K562 (cell line): Measurements from ENCODE around the gene PALM3. TPM values are rescaled to one million over a fixed set of nuclear protein-coding genes. Genes with fewer than 3 reads are reported as not detected.
A peak's percentile ranks its signal among the peaks of the same experiment; 100 is the strongest.

Experiments used
- BHLHE40 ChIP-seq: IDR thresholded peaks from 2 replicates; pipeline ENCODE4 v1.6.1; 2011; ENCODE audit warnings: low read length, improper control_type of control experiment
- FOXA3 ChIP-seq, 2 experiments: fragments of 450-650 bp in 1 of 2; sonication (generic) in 1 of 2; formaldehyde crosslinking; IDR thresholded peaks in 1 of 2; conservative IDR thresholded peaks in 1 of 2; 2 replicates each; pipeline versions ENCODE4 v1.4.0 to v1.8.0; 2020 to 2022; ENCODE audit warnings: mild to moderate bottlenecking in 2 of 2, missing genetic modification reagents in 1 of 2
- FOXM1 ChIP-seq, 2 experiments: fragments of 450-650 bp in 1 of 2; sonication (generic) in 1 of 2; formaldehyde crosslinking in 1 of 2; IDR thresholded peaks; 2 replicates each; pipeline versions ENCODE4 v1.6.1 to v1.9.0; 2017 to 2022; ENCODE audit warnings: low read depth in 2 of 2, mild to moderate bottlenecking in 2 of 2, missing genetic modification reagents in 1 of 2, moderate library complexity in 1 of 2
- KHSRP ChIP-seq: fragments of 450-650 bp; IDR thresholded peaks from 2 replicates; pipeline ENCODE4 v1.6.1; 2017
- MCM3 ChIP-seq: fragments of 450-650 bp; IDR thresholded peaks from 2 replicates; pipeline ENCODE4 v1.6.1; 2016
- NFXL1 ChIP-seq: fragments of 450-650 bp; formaldehyde crosslinking; IDR thresholded peaks from 2 replicates; pipeline ENCODE4 v1.4.0; 2021; ENCODE audit warnings: mild to moderate bottlenecking
- NFYB ChIP-seq: IDR thresholded peaks from 2 replicates; pipeline ENCODE4 v1.6.1; 2011; ENCODE audit warnings: mild to moderate bottlenecking, moderate library complexity; ENCODE audit not compliant: insufficient read length; ENCODE audit errors: extremely low read depth
- PURB ChIP-seq: sonication (generic); formaldehyde crosslinking; IDR thresholded peaks from 2 replicates; pipeline ENCODE4 v1.9.0; 2021; ENCODE audit warnings: low read depth, mild to moderate bottlenecking, missing genetic modification reagents
- YY1 ChIP-seq, 3 experiments: IDR thresholded peaks; 2 replicates each; pipeline ENCODE4 v1.6.1; 2011; ENCODE audit warnings: low read length in 2 of 3, mild to moderate bottlenecking in 2 of 3, moderate library complexity in 2 of 3, borderline replicate concordance in 1 of 3, control low read depth in 1 of 3, low read depth in 1 of 3; ENCODE audit not compliant: insufficient read depth in 3 of 3, insufficient replicate concordance in 2 of 3, control insufficient read depth in 1 of 3, insufficient read length in 1 of 3; ENCODE audit errors: extremely low read depth in 1 of 3
- ZNF232 ChIP-seq: sonication (generic); formaldehyde crosslinking; IDR thresholded peaks from 2 replicates; pipeline ENCODE4 v1.8.0; 2022; ENCODE audit warnings: mild to moderate bottlenecking, missing genetic modification reagents
- polyA plus RNA-seq, 8 experiments: library from polyadenylated mRNA; depleted of rRNA in 4 of 8; stranded (reverse) in 5 of 8; unstranded in 3 of 8; fragments of >200 nt; fragmentation: Nextera tagmentation in 2 of 8; fragmentation: Illumina TruSeq in 1 of 8; extraction: Ambion mirVana in 2 of 8; extraction: Trizol in 1 of 8; gene quantifications; 2 replicates each; pipeline versions ENCODE4 v1.2.1 to v1.2.3, GENCODE V29; 2011 to 2014; ENCODE audit warnings: inconsistent platforms in 1 of 8, missing spikeins in 1 of 8
- total RNA-seq, 7 experiments: library from RNA; depleted of rRNA in 6 of 7; stranded (reverse); fragments of >200 nt in 6 of 7; fragmentation: Illumina TruSeq in 2 of 7; extraction: Trizol in 2 of 7; gene quantifications; 2 replicates each; pipeline versions ENCODE4 v1.2.1 to v1.2.3, GENCODE V29; 2011 to 2021; ENCODE audit warnings: low replicate concordance in 1 of 7
- TF ChIP-seq, protein P1 (sequence below): sonication (generic); formaldehyde crosslinking; IDR thresholded peaks from 2 replicates; pipeline ENCODE4 v1.8.1; 2023; ENCODE audit warnings: mild to moderate bottlenecking, missing genetic modification reagents, moderate library complexity
- TF ChIP-seq, protein P2 (sequence below), 2 experiments: fragments of 450-650 bp in 1 of 2; sonication (generic) in 1 of 2; formaldehyde crosslinking in 1 of 2; IDR thresholded peaks; 2 replicates each; pipeline versions ENCODE4 v1.7.1 to v1.9.0; 2016 to 2022; ENCODE audit warnings: inconsistent platforms in 1 of 2, mild to moderate bottlenecking in 1 of 2, missing genetic modification reagents in 1 of 2
- TF ChIP-seq, protein P3 (sequence below): fragments of 450-650 bp; IDR thresholded peaks from 2 replicates; pipeline ENCODE4 v1.6.1; 2016; ENCODE audit warnings: antibody characterized with exemption

The PALM3 gene
- total and polyA plus RNA-seq, 9 of the 15 experiments (the other 6 are each of a cell fraction or from before 2014, with no cell fraction given) = 0.07 to 9.3 (median 3.3) TPM

DNA sequence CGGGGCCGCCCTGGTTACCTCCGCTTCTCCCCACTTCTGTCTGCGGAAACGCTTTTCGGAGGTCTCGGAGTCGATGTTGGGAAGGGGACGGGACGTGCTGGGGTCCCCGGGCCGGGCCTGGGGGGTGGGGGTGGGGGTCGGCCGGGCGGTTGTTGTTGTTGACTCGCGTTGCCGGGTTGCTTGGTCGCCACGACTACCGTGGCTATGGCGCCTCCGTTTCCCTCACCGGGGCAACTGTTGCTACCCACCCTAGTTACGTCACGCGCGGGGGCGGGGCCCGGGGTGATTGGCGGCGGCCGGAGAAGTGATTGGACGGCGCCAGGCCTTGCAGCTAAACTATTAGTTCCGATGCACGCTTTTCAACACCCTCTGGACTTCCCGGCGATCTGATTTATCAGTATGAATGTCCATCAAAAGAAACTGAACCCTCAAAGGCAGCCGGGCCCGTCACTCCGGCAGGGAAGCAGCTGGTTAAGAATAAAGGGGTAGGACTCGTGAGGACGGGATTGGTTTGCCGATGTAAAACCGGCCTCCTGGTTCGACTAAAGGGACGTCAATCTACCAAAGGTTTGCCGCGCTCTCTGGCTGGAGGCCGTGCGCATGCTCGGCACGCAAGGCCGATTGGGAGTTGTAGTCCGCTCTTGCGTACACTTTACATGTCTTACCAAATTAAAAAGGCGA lies 55.7 kb downstream of the PALM3 start, which contains the start of gene RFX1 (continued):
- TF ChIP-seq, protein P1, sequence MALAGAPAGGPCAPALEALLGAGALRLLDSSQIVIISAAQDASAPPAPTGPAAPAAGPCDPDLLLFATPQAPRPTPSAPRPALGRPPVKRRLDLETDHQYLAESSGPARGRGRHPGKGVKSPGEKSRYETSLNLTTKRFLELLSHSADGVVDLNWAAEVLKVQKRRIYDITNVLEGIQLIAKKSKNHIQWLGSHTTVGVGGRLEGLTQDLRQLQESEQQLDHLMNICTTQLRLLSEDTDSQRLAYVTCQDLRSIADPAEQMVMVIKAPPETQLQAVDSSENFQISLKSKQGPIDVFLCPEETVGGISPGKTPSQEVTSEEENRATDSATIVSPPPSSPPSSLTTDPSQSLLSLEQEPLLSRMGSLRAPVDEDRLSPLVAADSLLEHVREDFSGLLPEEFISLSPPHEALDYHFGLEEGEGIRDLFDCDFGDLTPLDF (CRISPR knock-in tag) = peak; percentile 90; the same call in 1 of the 2 replicates
- TF ChIP-seq ZNF232 = no peak
- TF ChIP-seq PURB (CRISPR knock-in tag) = no peak
- TF ChIP-seq NFYB = peak; percentile 95
- TF ChIP-seq, protein P2, sequence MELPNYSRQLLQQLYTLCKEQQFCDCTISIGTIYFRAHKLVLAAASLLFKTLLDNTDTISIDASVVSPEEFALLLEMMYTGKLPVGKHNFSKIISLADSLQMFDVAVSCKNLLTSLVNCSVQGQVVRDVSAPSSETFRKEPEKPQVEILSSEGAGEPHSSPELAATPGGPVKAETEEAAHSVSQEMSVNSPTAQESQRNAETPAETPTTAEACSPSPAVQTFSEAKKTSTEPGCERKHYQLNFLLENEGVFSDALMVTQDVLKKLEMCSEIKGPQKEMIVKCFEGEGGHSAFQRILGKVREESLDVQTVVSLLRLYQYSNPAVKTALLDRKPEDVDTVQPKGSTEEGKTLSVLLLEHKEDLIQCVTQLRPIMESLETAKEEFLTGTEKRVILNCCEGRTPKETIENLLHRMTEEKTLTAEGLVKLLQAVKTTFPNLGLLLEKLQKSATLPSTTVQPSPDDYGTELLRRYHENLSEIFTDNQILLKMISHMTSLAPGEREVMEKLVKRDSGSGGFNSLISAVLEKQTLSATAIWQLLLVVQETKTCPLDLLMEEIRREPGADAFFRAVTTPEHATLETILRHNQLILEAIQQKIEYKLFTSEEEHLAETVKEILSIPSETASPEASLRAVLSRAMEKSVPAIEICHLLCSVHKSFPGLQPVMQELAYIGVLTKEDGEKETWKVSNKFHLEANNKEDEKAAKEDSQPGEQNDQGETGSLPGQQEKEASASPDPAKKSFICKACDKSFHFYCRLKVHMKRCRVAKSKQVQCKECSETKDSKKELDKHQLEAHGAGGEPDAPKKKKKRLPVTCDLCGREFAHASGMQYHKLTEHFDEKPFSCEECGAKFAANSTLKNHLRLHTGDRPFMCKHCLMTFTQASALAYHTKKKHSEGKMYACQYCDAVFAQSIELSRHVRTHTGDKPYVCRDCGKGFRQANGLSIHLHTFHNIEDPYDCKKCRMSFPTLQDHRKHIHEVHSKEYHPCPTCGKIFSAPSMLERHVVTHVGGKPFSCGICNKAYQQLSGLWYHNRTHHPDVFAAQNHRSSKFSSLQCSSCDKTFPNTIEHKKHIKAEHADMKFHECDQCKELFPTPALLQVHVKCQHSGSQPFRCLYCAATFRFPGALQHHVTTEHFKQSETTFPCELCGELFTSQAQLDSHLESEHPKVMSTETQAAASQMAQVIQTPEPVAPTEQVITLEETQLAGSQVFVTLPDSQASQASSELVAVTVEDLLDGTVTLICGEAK (IDR thresholded peaks at IDR 0.05) = peak; percentile 78
- TF ChIP-seq, protein P2 (CRISPR knock-in tag; IDR thresholded peaks at IDR 0.05) = no peak
- TF ChIP-seq, protein P3, sequence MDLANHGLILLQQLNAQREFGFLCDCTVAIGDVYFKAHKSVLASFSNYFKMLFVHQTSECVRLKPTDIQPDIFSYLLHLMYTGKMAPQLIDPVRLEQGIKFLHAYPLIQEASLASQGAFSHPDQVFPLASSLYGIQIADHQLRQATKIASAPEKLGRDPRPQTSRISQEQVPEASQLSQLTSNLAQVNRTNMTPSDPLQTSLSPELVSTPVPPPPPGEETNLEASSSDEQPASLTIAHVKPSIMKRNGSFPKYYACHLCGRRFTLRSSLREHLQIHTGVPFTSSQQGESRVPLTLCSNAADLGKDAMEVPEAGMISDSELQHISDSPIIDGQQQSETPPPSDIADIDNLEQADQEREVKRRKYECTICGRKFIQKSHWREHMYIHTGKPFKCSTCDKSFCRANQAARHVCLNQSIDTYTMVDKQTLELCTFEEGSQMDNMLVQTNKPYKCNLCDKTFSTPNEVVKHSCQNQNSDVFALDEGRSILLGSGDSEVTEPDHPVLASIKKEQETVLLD = peak; percentile 96
- no peak for TF ChIP-seq NFXL1 (CRISPR knock-in tag)
- no peak for TF ChIP-seq MCM3
- TF ChIP-seq BHLHE40 = peak; percentile 29; the same call in 1 of the 2 replicates
- TF ChIP-seq FOXM1 (IDR thresholded peaks at IDR 0.05; ENCODE audit: low read depth) = peak; percentile 82; the same call in 1 of the 2 replicates
- TF ChIP-seq FOXM1 (CRISPR knock-in tag; IDR thresholded peaks at IDR 0.05; ENCODE audit: low read depth) = no peak
- TF ChIP-seq YY1 (IDR thresholded peaks at IDR 0.05; ENCODE audit: borderline replicate concordance in 1 of 3, control insufficient read depth in 1 of 3, extremely low read depth in 1 of 3, insufficient read depth in 3 of 3, insufficient read length in 1 of 3, insufficient replicate concordance in 2 of 3, low read depth in 1 of 3, low read length in 2 of 3) = peak; percentile 37 to 86 (median 79)
- no peak for TF ChIP-seq FOXA3 (CRISPR knock-in tag; conservative IDR thresholded peaks at IDR 0.05 in 1 of 2, IDR thresholded peaks at IDR 0.05 in 1 of 2)
- no peak for TF ChIP-seq KHSRP
